Measurements from ENCODE around the gene TMEM235. TPM values are rescaled to one million over a fixed set of nuclear protein-coding genes. Genes with fewer than 3 reads are reported as not detected.

TMEM235 gene
- total RNA-seq, 3 donors from 2014 or later (not counting 1 experiment from before 2014, with no cell fraction given) = not detected

DNA sequence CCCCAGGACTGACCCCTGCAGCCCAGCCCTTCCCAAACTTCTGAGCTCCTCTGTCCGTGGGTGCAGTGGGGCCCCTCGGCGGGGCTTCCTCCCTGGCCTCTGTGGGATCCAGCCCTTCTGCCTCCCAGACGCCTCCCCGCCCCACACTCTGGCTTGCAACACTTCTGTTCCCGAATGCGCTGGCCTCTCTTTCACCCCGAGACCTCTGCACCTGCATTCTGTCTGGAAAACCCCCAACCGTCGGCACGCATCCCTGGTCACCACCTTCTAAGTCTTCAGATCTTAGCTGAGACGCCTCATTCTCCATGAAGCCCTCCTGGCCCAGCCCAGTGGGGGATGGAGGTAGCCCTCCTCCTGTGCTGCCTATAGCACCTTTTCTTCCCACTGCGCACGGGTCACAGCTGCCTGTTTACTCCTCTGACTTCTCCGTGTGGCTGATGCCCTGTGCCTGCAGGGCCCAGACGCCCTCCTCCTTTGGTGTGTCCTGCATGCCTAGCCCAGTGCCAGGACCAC lies 26.4 kb downstream of the TMEM235 start:
- intact Hi-C loops (cut with micrococcal nuclease) = no loop called here
- no peak overlapping the region for H3K4me3 ChIP-seq (ENCODE audit: low read length)
- H3K4me1 ChIP-seq (ENCODE audit: control insufficient read depth, insufficient read depth, low read length) = peaks cover 47% of the 10 kb centered on the region
- Mint-ChIP-seq H3K9me3 (no peaks in the 10 kb centered on the region), H3K27ac (no peak overlapping the region), H3K4me3 (no peak overlapping the region), H3K27me3 (ENCODE audit: low read depth in 2 of 2) (peaks cover 0 to 8% of the 10 kb centered on the region in 2 donors), H3K36me3 (no peaks in the 10 kb centered on the region), H3K4me1 (peaks cover 8 to 20% of the 10 kb centered on the region in 2 donors)
- ATAC-seq (no peak), DNase-seq (peak in 1 of 2 donors; percentile 72)
- no peaks in the 10 kb centered on the region for H3K9me3 ChIP-seq (ENCODE audit: control insufficient read depth, insufficient read depth, low read length)
- 28% methylated on average over 16 of the region's 16 CpGs for WGBS (ENCODE audit: insufficient coverage)
- TF ChIP-seq, protein P1, sequence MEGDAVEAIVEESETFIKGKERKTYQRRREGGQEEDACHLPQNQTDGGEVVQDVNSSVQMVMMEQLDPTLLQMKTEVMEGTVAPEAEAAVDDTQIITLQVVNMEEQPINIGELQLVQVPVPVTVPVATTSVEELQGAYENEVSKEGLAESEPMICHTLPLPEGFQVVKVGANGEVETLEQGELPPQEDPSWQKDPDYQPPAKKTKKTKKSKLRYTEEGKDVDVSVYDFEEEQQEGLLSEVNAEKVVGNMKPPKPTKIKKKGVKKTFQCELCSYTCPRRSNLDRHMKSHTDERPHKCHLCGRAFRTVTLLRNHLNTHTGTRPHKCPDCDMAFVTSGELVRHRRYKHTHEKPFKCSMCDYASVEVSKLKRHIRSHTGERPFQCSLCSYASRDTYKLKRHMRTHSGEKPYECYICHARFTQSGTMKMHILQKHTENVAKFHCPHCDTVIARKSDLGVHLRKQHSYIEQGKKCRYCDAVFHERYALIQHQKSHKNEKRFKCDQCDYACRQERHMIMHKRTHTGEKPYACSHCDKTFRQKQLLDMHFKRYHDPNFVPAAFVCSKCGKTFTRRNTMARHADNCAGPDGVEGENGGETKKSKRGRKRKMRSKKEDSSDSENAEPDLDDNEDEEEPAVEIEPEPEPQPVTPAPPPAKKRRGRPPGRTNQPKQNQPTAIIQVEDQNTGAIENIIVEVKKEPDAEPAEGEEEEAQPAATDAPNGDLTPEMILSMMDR (IDR thresholded peaks at IDR 0.05) = no peak
- H3K27me3 ChIP-seq (ENCODE audit: control insufficient read depth, insufficient read depth, low read length) = no peaks in the 10 kb centered on the region
- H3K36me3 ChIP-seq (ENCODE audit: control insufficient read depth, insufficient read depth, low read length) = no peaks in the 10 kb centered on the region
- no peak overlapping the region for H3K27ac ChIP-seq (ENCODE audit: low read length)

DNA sequence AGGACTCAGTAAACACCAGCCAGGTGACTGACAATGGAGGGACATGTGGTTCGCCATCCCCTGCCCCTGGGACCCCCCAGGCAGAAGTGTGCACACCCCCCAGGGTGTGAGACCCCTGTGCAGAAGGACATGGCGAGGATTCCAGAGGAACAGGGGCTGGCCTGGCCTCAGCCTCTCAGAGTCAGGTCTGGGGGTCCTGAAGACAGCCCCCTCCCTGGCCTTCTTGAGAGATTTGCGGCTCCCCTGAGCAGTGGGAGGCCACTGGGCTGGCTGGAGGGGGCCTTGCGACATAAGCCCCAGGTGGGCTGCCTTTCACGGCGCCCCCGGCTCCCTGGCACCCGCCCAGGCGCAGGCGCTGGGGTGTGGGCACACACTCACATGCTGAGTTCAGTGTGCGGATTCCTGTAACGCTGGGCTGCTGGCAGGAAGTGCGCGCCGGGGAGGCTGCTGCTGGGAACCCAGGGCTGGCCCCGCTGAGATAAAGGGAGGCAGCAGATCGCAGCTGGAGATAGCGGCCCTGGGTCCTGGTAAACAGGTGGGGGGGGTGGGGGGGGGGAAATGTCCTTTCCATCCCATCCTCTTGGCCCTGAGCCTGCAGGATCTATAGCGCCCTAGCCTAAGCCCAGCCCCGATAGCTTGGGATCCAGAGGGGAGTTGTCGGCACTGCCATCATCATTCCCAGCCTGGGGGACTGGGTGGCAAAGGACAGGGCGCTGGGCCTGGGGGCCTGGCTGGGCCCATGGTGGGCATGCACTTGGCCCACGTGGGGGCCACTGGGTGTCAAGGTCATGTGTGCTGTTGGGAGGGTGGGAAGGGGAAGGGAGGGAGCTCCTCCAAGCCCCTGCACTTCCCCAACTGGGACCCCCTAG lies 27.1 kb downstream of the TMEM235 start:
- peaks cover 10 to 20% of the 10 kb centered on the region in 2 donors for H3K4me1 Mint-ChIP-seq
- 12% methylated on average over 20 of the region's 23 CpGs for WGBS (ENCODE audit: insufficient coverage)
- TF ChIP-seq, protein P1 (IDR thresholded peaks at IDR 0.05) = no peak
- peaks cover 48% of the 10 kb centered on the region for H3K4me1 ChIP-seq (ENCODE audit: control insufficient read depth, insufficient read depth, low read length)
- H3K27me3 ChIP-seq (ENCODE audit: control insufficient read depth, insufficient read depth, low read length) = no peaks in the 10 kb centered on the region
- ATAC-seq = peak in 1 of 3 donors; percentile 35
- no peak overlapping the region for H3K4me3 Mint-ChIP-seq
- H3K27ac ChIP-seq (ENCODE audit: low read length) = no peak overlapping the region
- H3K27me3 Mint-ChIP-seq (ENCODE audit: low read depth in 2 of 2) = peaks cover 0 to 8% of the 10 kb centered on the region in 2 donors
- no peak overlapping the region for H3K27ac Mint-ChIP-seq
- H3K9me3 Mint-ChIP-seq = no peaks in the 10 kb centered on the region
- H3K9me3 ChIP-seq (ENCODE audit: control insufficient read depth, insufficient read depth, low read length) = no peaks in the 10 kb centered on the region
- DNase-seq = peak in 1 of 2 donors; percentile 81
- intact Hi-C loops (cut with micrococcal nuclease) = no loop called here
- no peaks in the 10 kb centered on the region for H3K36me3 Mint-ChIP-seq
- H3K36me3 ChIP-seq (ENCODE audit: control insufficient read depth, insufficient read depth, low read length) = no peaks in the 10 kb centered on the region
- H3K4me3 ChIP-seq (ENCODE audit: low read length) = no peak overlapping the region

DNA sequence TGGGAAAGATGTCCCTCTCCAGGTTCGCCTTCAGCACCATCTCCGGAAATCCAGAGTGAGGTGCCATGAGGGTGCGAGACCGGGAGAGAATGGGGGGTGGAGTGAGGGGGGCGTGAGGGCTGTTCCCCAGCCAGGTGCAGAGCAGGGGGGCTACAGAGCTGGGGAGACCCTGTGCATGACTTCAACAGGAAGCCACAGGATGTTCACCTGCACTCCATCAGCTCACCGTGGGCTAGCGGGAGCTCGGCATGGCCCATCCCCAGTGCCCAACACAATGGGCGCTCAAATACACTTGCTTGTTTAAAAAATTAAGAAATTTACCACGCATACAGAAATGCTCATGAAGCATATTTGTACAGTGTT lies 27.7 kb downstream of the TMEM235 start:
- Mint-ChIP-seq H3K4me1 (peaks cover 10 to 20% of the 10 kb centered on the region in 2 donors), H3K9me3 (no peaks in the 10 kb centered on the region), H3K4me3 (no peak overlapping the region), H3K27ac (no peak overlapping the region), H3K36me3 (no peaks in the 10 kb centered on the region), H3K27me3 (ENCODE audit: low read depth in 2 of 2) (peaks cover 0 to 8% of the 10 kb centered on the region in 2 donors)
- no peak overlapping the region for H3K27ac ChIP-seq (ENCODE audit: low read length)
- ATAC-seq (no peak), DNase-seq (no peak)
- TF ChIP-seq, protein P1 (IDR thresholded peaks at IDR 0.05) = no peak
- WGBS (ENCODE audit: insufficient coverage) = 69% methylated on average over 8 of the region's 10 CpGs
- intact Hi-C loops (cut with micrococcal nuclease) = no loop called here
- H3K4me1 ChIP-seq (ENCODE audit: control insufficient read depth, insufficient read depth, low read length) = peaks cover 44% of the 10 kb centered on the region
- no peaks in the 10 kb centered on the region for H3K27me3 ChIP-seq (ENCODE audit: control insufficient read depth, insufficient read depth, low read length)
- H3K9me3 ChIP-seq (ENCODE audit: control insufficient read depth, insufficient read depth, low read length) = no peaks in the 10 kb centered on the region
- no peaks in the 10 kb centered on the region for H3K36me3 ChIP-seq (ENCODE audit: control insufficient read depth, insufficient read depth, low read length)
- H3K4me3 ChIP-seq (ENCODE audit: low read length) = no peak overlapping the region
